Activated CD8-positive, alpha-beta T cell treated with anti-CD3 and anti-CD28 coated beads for 36 hours (primary cell): ENCODE results near the gene MYOCD. TPM values are rescaled to one million over a fixed set of nuclear protein-coding genes. Genes with fewer than 3 reads are reported as not detected.

Experiments
- ATAC-seq: fragments of 200-7000 bp; cut with Tn5 transposase; one replicate; pipeline ENCODE4 v1.10.0; 2021; ENCODE audit warnings: mild to moderate bottlenecking, moderate library complexity
- CTCF ChIA-PET: fragments of 350-600 bp; sonication (Branson Sonifier 250); formaldehyde crosslinking; loops from one replicate; lab custom pipeline; 2021; ENCODE audit warnings: antibody characterized with exemption; lab: Charles Lee
- POLR2A ChIA-PET: fragments of 350-600 bp; sonication (Branson Sonifier 250); formaldehyde crosslinking; loops from one replicate; lab custom pipeline; 2021; ENCODE audit warnings: antibody characterized with exemption; lab: Charles Lee
- DNase-seq: peaks from one replicate; pipeline ENCODE4 v3.0.0-alpha.2; 2020
- H3K27ac Mint-ChIP-seq: one replicate; pipeline ENCODE4 v1.8.0; 2021; ENCODE audit warnings: mild to moderate bottlenecking, mixed read lengths
- H3K27me3 Mint-ChIP-seq: one replicate; pipeline ENCODE4 v1.8.0; 2021; ENCODE audit warnings: mixed read lengths
- H3K36me3 Mint-ChIP-seq: one replicate; pipeline ENCODE4 v1.8.0; 2021; ENCODE audit warnings: low read depth, mixed read lengths
- H3K4me1 Mint-ChIP-seq: one replicate; pipeline ENCODE4 v1.8.0; 2021; ENCODE audit warnings: low read depth, mixed read lengths
- H3K4me3 Mint-ChIP-seq: one replicate; pipeline ENCODE4 v1.8.0; 2021; ENCODE audit warnings: mild to moderate bottlenecking, moderate library complexity, mixed read lengths
- H3K9me3 Mint-ChIP-seq: one replicate; pipeline ENCODE4 v1.8.0; 2021; ENCODE audit warnings: mixed read lengths
- intact Hi-C: fragments of 100-400 bp; cut with micrococcal nuclease; formaldehyde crosslinking; loops from one replicate; pipeline ENCODE4 v1.10.0; 2022
- total RNA-seq, 2 experiments: library from RNA; stranded (reverse); gene quantifications; one replicate each; pipeline ENCODE4 v1.2.3, GENCODE V29; 2021
- TF ChIP-seq, protein P1 (sequence below): fragments of 200-600 bp; IDR thresholded peaks from one replicate; pipeline ENCODE4 v1.8.0; 2022; ENCODE audit warnings: antibody characterized with exemption, mild to moderate bottlenecking

Gene MYOCD
- total RNA-seq, 2 experiments from 2014 or later: not detected

- Mint-ChIP-seq H3K27ac (no peak overlapping the region), H3K9me3 (no peaks in the 10 kb centered on the region), H3K27me3 (peaks cover 2% of the 10 kb centered on the region), H3K4me3 (no peak overlapping the region), H3K36me3 (no peaks in the 10 kb centered on the region), H3K4me1 (no peaks in the 10 kb centered on the region)
- DNase-seq (no peak), ATAC-seq (no peak)
- TF ChIP-seq, protein P1, sequence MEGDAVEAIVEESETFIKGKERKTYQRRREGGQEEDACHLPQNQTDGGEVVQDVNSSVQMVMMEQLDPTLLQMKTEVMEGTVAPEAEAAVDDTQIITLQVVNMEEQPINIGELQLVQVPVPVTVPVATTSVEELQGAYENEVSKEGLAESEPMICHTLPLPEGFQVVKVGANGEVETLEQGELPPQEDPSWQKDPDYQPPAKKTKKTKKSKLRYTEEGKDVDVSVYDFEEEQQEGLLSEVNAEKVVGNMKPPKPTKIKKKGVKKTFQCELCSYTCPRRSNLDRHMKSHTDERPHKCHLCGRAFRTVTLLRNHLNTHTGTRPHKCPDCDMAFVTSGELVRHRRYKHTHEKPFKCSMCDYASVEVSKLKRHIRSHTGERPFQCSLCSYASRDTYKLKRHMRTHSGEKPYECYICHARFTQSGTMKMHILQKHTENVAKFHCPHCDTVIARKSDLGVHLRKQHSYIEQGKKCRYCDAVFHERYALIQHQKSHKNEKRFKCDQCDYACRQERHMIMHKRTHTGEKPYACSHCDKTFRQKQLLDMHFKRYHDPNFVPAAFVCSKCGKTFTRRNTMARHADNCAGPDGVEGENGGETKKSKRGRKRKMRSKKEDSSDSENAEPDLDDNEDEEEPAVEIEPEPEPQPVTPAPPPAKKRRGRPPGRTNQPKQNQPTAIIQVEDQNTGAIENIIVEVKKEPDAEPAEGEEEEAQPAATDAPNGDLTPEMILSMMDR: no peak
- ChIA-PET POLR2A (no interaction called here), CTCF (no interaction called here)
- intact Hi-C loops: no loop called here
Observed at GRCh38 chr17:12732366-12732765, 66.7 kb downstream of the MYOCD start.

- DNase-seq: no peak
- TF ChIP-seq, protein P1: no peak
- intact Hi-C loops: no loop called here
- no peak overlapping the region for H3K27ac Mint-ChIP-seq
- no peak for ATAC-seq
- no peak overlapping the region for H3K4me3 Mint-ChIP-seq
- H3K36me3 Mint-ChIP-seq: no peaks in the 10 kb centered on the region
- no peaks in the 10 kb centered on the region for H3K9me3 Mint-ChIP-seq
- ChIA-PET POLR2A (no interaction called here), CTCF (no interaction called here)
- no peaks in the 10 kb centered on the region for H3K27me3 Mint-ChIP-seq
- H3K4me1 Mint-ChIP-seq: no peaks in the 10 kb centered on the region
Observed at GRCh38 chr17:12734926-12735325, 69.2 kb downstream of the MYOCD start.

DNA sequence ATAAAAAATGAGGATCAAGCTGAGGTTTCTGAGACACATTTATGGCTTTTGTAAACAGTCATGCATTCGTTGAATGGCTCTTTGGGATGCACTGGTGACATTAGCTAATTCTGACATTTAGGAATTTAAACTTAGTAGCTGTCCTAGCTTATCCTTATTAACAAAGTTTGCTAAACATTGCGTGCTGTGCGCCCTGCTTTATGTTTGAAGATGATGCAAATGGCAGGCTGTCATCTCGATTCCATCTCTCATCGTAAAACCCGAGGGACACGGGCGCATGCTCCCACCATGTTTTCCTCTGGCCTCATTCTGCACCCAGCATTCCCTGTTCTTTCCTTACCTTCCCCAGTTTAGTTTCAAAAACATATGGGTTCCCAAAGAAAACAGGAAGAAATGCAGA lies 69.8 kb downstream of the MYOCD start:
- intact Hi-C loops: no loop called here
- ChIA-PET CTCF (no interaction called here), POLR2A (no interaction called here)
- ATAC-seq (no peak), DNase-seq (no peak)
- no peak overlapping the region for H3K27ac Mint-ChIP-seq
- H3K4me3 Mint-ChIP-seq: no peak overlapping the region
- TF ChIP-seq, protein P1: no peak
- H3K27me3 Mint-ChIP-seq: no peaks in the 10 kb centered on the region
- H3K4me1 Mint-ChIP-seq: no peaks in the 10 kb centered on the region
- no peaks in the 10 kb centered on the region for H3K9me3 Mint-ChIP-seq
- no peaks in the 10 kb centered on the region for H3K36me3 Mint-ChIP-seq

DNA sequence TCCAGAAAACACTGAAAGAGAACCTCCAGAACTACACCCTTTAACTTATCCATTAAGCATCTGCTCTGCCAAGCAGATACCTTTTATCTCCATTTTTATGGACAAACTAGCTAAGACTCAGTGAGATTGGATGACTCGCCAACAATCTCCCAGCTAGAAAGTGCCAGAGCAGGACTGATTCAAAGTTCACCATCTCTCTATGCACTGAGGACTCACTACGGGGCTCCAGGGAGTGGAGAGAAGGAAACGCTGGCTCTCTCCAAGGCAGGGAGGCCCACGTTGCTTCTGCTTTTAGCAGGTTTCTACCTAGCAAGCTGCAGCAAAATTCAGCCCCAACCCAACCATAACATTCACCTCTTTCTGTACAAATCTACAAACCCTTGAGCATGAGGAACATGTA lies 70.8 kb downstream of the MYOCD start:
- ChIA-PET POLR2A (no interaction called here), CTCF (no interaction called here)
- Mint-ChIP-seq H3K27me3 (no peaks in the 10 kb centered on the region), H3K36me3 (no peaks in the 10 kb centered on the region), H3K9me3 (no peaks in the 10 kb centered on the region), H3K4me1 (no peaks in the 10 kb centered on the region), H3K27ac (no peak overlapping the region), H3K4me3 (no peak overlapping the region)
- DNase-seq (no peak), ATAC-seq (no peak)
- intact Hi-C loops: no loop called here
- TF ChIP-seq, protein P1: no peak

- POLR2A ChIA-PET: no interaction called here
- Mint-ChIP-seq H3K4me3 (no peak overlapping the region), H3K27me3 (no peaks in the 10 kb centered on the region), H3K4me1 (no peaks in the 10 kb centered on the region), H3K9me3 (no peaks in the 10 kb centered on the region), H3K27ac (no peak overlapping the region), H3K36me3 (no peaks in the 10 kb centered on the region)
- CTCF ChIA-PET: no interaction called here
- ATAC-seq (no peak), DNase-seq (no peak)
- intact Hi-C loops: no loop called here
- TF ChIP-seq, protein P1: no peak
Observed at GRCh38 chr17:12737740-12738469, 72.2 kb downstream of the MYOCD start.
